CD4-positive, alpha-beta T cell (primary cell): Measurements from ENCODE around the gene PRKCQ. TPM values are rescaled to one million over a fixed set of nuclear protein-coding genes. Genes with fewer than 3 reads are reported as not detected.
A peak's percentile ranks its signal among the peaks of the same experiment; 100 is the strongest.

ENCODE experiments used
- ATAC-seq: fragments of 200-7000 bp; cut with Tn5 transposase; one replicate; pipeline ENCODE4 v1.10.0; 2022; ENCODE audit warnings: mild to moderate bottlenecking; ENCODE audit not compliant: poor library complexity
- CTCF ChIA-PET: fragments of 350-600 bp; sonication (Branson Sonifier 250); formaldehyde crosslinking; loops from one replicate; lab custom pipeline; 2021; ENCODE audit warnings: antibody characterized with exemption, inconsistent platforms; lab: Charles Lee
- POLR2A ChIA-PET: fragments of 350-600 bp; sonication (Branson Sonifier 250); formaldehyde crosslinking; loops from one replicate; lab custom pipeline; 2021; ENCODE audit warnings: antibody characterized with exemption, inconsistent platforms; lab: Charles Lee
- DNase-seq, 14 experiments: peaks; one replicate each; pipeline ENCODE4 v3.0.0-alpha.2; 2013 to 2020; ENCODE audit warnings: mixed read lengths in 2 of 14
- H3K27ac ChIP-seq, 2 donors: one replicate each; pipeline versions ENCODE4 v1.5.1 to v1.7.0; 2013; ENCODE audit warnings: low read length in 2 of 2, low read depth in 1 of 2, mild to moderate bottlenecking in 1 of 2
- H3K27me3 ChIP-seq, 2 experiments: 1 replicate in 1 of 2; 2 replicates in 1 of 2; pipeline versions ENCODE4 v1.6.1 to v1.7.0; 2013; ENCODE audit warnings: low read length in 2 of 2, control low read depth in 1 of 2, mild to moderate bottlenecking in 1 of 2, moderate library complexity in 1 of 2; ENCODE audit not compliant: insufficient read depth in 2 of 2, control insufficient read depth in 1 of 2
- H3K36me3 ChIP-seq: one replicate; pipeline ENCODE4 v1.6.1; 2013; ENCODE audit warnings: low read length, control low read depth; ENCODE audit not compliant: insufficient read depth
- H3K4me1 ChIP-seq: one replicate; pipeline ENCODE4 v1.6.1; 2013; ENCODE audit warnings: low read length, control low read depth; ENCODE audit not compliant: insufficient read depth
- H3K4me3 ChIP-seq: one replicate; pipeline ENCODE4 v1.5.1; 2013; ENCODE audit warnings: mild to moderate bottlenecking, low read length, moderate library complexity
- H3K9me3 ChIP-seq, 2 experiments: 1 replicate in 1 of 2; 2 replicates in 1 of 2; pipeline versions ENCODE4 v1.6.1 to v1.7.0; 2013; ENCODE audit warnings: low read length in 2 of 2, mild to moderate bottlenecking in 2 of 2, control low read depth in 1 of 2, moderate library complexity in 1 of 2; ENCODE audit not compliant: control insufficient read depth in 1 of 2, insufficient read depth in 1 of 2
- H3K27ac Mint-ChIP-seq: one replicate; pipeline ENCODE4 v1.8.0; 2020; ENCODE audit warnings: mixed read lengths
- H3K27me3 Mint-ChIP-seq: one replicate; pipeline ENCODE4 v1.8.0; 2021; ENCODE audit warnings: mixed read lengths
- H3K36me3 Mint-ChIP-seq: one replicate; pipeline ENCODE4 v1.8.0; 2021; ENCODE audit warnings: low read depth, mixed read lengths
- H3K4me1 Mint-ChIP-seq: one replicate; pipeline ENCODE4 v1.8.0; 2021; ENCODE audit warnings: low read depth, mixed read lengths
- H3K4me3 Mint-ChIP-seq: one replicate; pipeline ENCODE4 v1.8.0; 2020; ENCODE audit warnings: mild to moderate bottlenecking, mixed read lengths
- H3K9me3 Mint-ChIP-seq: one replicate; pipeline ENCODE4 v1.8.0; 2020; ENCODE audit warnings: mixed read lengths
- CTCF ChIP-seq: fragments of 200-600 bp; IDR thresholded peaks from one replicate; pipeline ENCODE4 v1.8.0; 2022; ENCODE audit warnings: antibody characterized with exemption, mild to moderate bottlenecking
- intact Hi-C, 2 experiments: fragments of 100-400 bp; cut with DNase I in 1 of 2; cut with micrococcal nuclease in 1 of 2; formaldehyde crosslinking; loops; one replicate each; pipeline versions ENCODE4 v1.15.1 to v1.9.0; 2023 to 2025; cut with DNase I, micrococcal nuclease
- total RNA-seq, 174 experiments: library from RNA in 2 of 174; stranded (reverse) in 2 of 174; gene quantifications; one replicate each; pipeline ENCODE4 v1.2.3 and lab custom pipeline; 2021 to 2026

Gene PRKCQ
- total RNA-seq, 2 experiments from 2014 or later, result 43.4 to 43.9 TPM

- Mint-ChIP-seq H3K4me3 (peak overlapping the region; percentile 55), H3K27me3 (no peaks in the 10 kb centered on the region), H3K9me3 (peaks cover 3% of the 10 kb centered on the region), H3K4me1 (peaks cover 42% of the 10 kb centered on the region), H3K27ac (peak overlapping the region; percentile 90), H3K36me3 (peaks cover 51% of the 10 kb centered on the region)
- intact Hi-C loops, result loop anchor here (2.0 to 5.0 kb wide), 3 partner anchors 44 to 79 kb away; no protein-coding TSS in a partner anchor
- CTCF ChIA-PET, result interaction anchor here (1.1 kb wide), 1 partner anchor 25 kb away, joined by 3 read pairs; no protein-coding TSS in a partner anchor
- peaks cover 41% of the 10 kb centered on the region for H3K4me1 ChIP-seq
- ATAC-seq (peak; percentile 75), DNase-seq (peak in 8 of 14 experiments; percentile 17 to 91 (median 47))
- H3K27me3 ChIP-seq, result no peaks in the 10 kb centered on the region
- no peak overlapping the region for H3K4me3 ChIP-seq
- peak overlapping the region; percentile 55 to 63 for H3K27ac ChIP-seq
- POLR2A ChIA-PET, result interaction anchor here (0.7 to 2.9 kb wide), 6 partner anchors 11 to 79 kb away, joined by 3 to 15 read pairs (median 6); no protein-coding TSS in a partner anchor
- H3K36me3 ChIP-seq, result peaks cover 89% of the 10 kb centered on the region
- no peaks in the 10 kb centered on the region for H3K9me3 ChIP-seq
- TF ChIP-seq CTCF, result no peak
These were observed 81.3 kb downstream of the PRKCQ start for GRCh38 chr10:6498771-6499170.

GRCh38 chr10:6497620-6498019 is 82.5 kb downstream of the PRKCQ start:
- Histone ChIP-seq H3K9me3 (no peaks in the 10 kb centered on the region), H3K36me3 (peaks cover 89% of the 10 kb centered on the region), H3K4me3 (no peak overlapping the region), H3K27ac (peak overlapping the region; percentile 55 to 63), H3K27me3 (no peaks in the 10 kb centered on the region), H3K4me1 (peaks cover 49% of the 10 kb centered on the region)
- CTCF ChIA-PET, result no interaction called here
- H3K36me3 Mint-ChIP-seq, result peaks cover 45% of the 10 kb centered on the region
- H3K4me3 Mint-ChIP-seq, result no peak overlapping the region
- DNase-seq (no peak), ATAC-seq (no peak)
- H3K9me3 Mint-ChIP-seq, result peaks cover 3% of the 10 kb centered on the region
- peaks cover 37% of the 10 kb centered on the region for H3K4me1 Mint-ChIP-seq
- no peaks in the 10 kb centered on the region for H3K27me3 Mint-ChIP-seq
- H3K27ac Mint-ChIP-seq, result no peak overlapping the region
- POLR2A ChIA-PET, result interaction anchor here (0.5 to 2.9 kb wide), 4 partner anchors 24 to 223 kb away, joined by 3 to 15 read pairs (median 8); no protein-coding TSS in a partner anchor
- TF ChIP-seq CTCF, result no peak
- intact Hi-C loops, result loop anchor here (2.0 to 5.0 kb wide), 3 partner anchors 45 to 80 kb away; no protein-coding TSS in a partner anchor

GRCh38 chr10:6494936-6495592 is 85.0 kb downstream of the PRKCQ start:
- H3K36me3 ChIP-seq, result peaks cover 93% of the 10 kb centered on the region
- H3K9me3 ChIP-seq, result no peaks in the 10 kb centered on the region
- ChIA-PET CTCF (interaction anchor here (1.5 to 2.4 kb wide), 3 partner anchors 20 to 63 kb away, joined by 3 to 12 read pairs (median 4); no protein-coding TSS in a partner anchor), POLR2A (interaction anchor here (0.6 to 2.8 kb wide), 6 partner anchors 13 to 112 kb away, joined by 3 to 13 read pairs (median 3); no protein-coding TSS in a partner anchor)
- no peak overlapping the region for H3K27ac Mint-ChIP-seq
- H3K27ac ChIP-seq, result peak overlapping the region; percentile 66 to 83
- TF ChIP-seq CTCF, result no peak
- no peaks in the 10 kb centered on the region for H3K27me3 ChIP-seq
- ATAC-seq (peak; percentile 73), DNase-seq (peak in 13 of 14 experiments; percentile 31 to 90 (median 49))
- intact Hi-C loops, result loop anchor here (2.0 to 5.0 kb wide), 4 partner anchors 20 to 82 kb away; no protein-coding TSS in a partner anchor
- H3K4me3 ChIP-seq, result peak overlapping the region; percentile 24
- H3K4me1 ChIP-seq, result peaks cover 68% of the 10 kb centered on the region
- no peak overlapping the region for H3K4me3 Mint-ChIP-seq
- H3K27me3 Mint-ChIP-seq, result no peaks in the 10 kb centered on the region
- peaks cover 3% of the 10 kb centered on the region for H3K9me3 Mint-ChIP-seq
- H3K36me3 Mint-ChIP-seq, result peaks cover 50% of the 10 kb centered on the region
- H3K4me1 Mint-ChIP-seq, result peaks cover 31% of the 10 kb centered on the region
